ENCODE data around the gene PNPLA3. TPM values are rescaled to one million over a fixed set of nuclear protein-coding genes. Genes with fewer than 3 reads are reported as not detected.

The PNPLA3 gene
- total RNA-seq, 2 experiments from 2014 or later, result 0.58 to 0.70 TPM

GRCh38 chr22:43917521-43917920 lies 6.1 kb upstream of the PNPLA3 start:
- DNase-seq (no peak), ATAC-seq (no peak)
- Mint-ChIP-seq H3K36me3 (ENCODE audit: low read depth) (no peaks in the 10 kb centered on the region), H3K4me1 (ENCODE audit: low read depth) (no peaks in the 10 kb centered on the region), H3K27ac (no peak overlapping the region), H3K4me3 (no peak overlapping the region), H3K27me3 (peaks cover 23% of the 10 kb centered on the region), H3K9me3 (no peaks in the 10 kb centered on the region)
- intact Hi-C loops (cut with micrococcal nuclease), result no loop called here
- ChIA-PET POLR2A (no interaction called here), CTCF (interaction anchor here (1.7 kb wide), 1 partner anchor 29 kb away, joined by 4 read pairs; no protein-coding TSS in a partner anchor)
- TF ChIP-seq CTCF (IDR thresholded peaks at IDR 0.05), result no peak

GRCh38 chr22:43919106-43919973 lies 4.3 kb upstream of the PNPLA3 start:
- Mint-ChIP-seq H3K36me3 (ENCODE audit: low read depth) (no peaks in the 10 kb centered on the region), H3K4me1 (ENCODE audit: low read depth) (peaks cover 4% of the 10 kb centered on the region), H3K27me3 (peaks cover 23% of the 10 kb centered on the region), H3K4me3 (no peak overlapping the region), H3K27ac (no peak overlapping the region), H3K9me3 (no peaks in the 10 kb centered on the region)
- ATAC-seq (no peak), DNase-seq (no peak)
- ChIA-PET CTCF (interaction anchor here (0.9 to 1.1 kb wide), 2 partner anchors 27 to 36 kb away, joined by 3 to 4 read pairs; no protein-coding TSS in a partner anchor), POLR2A (no interaction called here)
- intact Hi-C loops (cut with micrococcal nuclease), result no loop called here
- no peak for TF ChIP-seq CTCF (IDR thresholded peaks at IDR 0.05)

GRCh38 chr22:43921370-43921769 lies 2.2 kb upstream of the PNPLA3 start:
- no peak overlapping the region for H3K27ac Mint-ChIP-seq
- H3K9me3 Mint-ChIP-seq, result no peaks in the 10 kb centered on the region
- peaks cover 4% of the 10 kb centered on the region for H3K4me1 Mint-ChIP-seq (ENCODE audit: low read depth)
- ATAC-seq, result no peak
- POLR2A ChIA-PET, result no interaction called here
- H3K27me3 Mint-ChIP-seq, result peaks cover 25% of the 10 kb centered on the region
- no peak for TF ChIP-seq CTCF (IDR thresholded peaks at IDR 0.05)
- no peak for DNase-seq
- no peaks in the 10 kb centered on the region for H3K36me3 Mint-ChIP-seq (ENCODE audit: low read depth)
- intact Hi-C loops (cut with micrococcal nuclease), result no loop called here
- H3K4me3 Mint-ChIP-seq, result no peak overlapping the region
- CTCF ChIA-PET, result interaction anchor here (1.2 kb wide), 1 partner anchor 18 kb away, joined by 3 read pairs; no protein-coding TSS in a partner anchor

DNA sequence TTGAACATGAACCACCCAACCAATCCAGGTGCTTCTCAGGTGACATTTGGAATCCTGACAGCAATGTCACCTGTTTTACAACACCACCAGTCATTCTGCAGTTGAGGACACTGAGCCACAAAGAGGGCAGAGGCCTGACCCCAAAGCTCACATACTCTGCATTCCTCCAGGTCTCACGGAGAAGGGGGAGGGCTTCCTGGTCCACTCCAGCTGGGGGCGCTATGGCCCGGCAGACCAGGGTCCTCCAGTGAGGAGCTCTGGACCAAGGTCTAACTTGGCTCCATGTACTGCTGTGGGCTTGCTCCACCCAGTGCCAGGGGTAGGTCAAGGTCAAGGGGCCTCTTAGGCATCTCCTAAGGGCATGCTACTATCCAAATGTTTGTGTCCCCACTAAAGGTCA lies 1.5 kb upstream of the PNPLA3 start:
- Mint-ChIP-seq H3K4me3 (no peak overlapping the region), H3K4me1 (ENCODE audit: low read depth) (peaks cover 4% of the 10 kb centered on the region), H3K9me3 (no peaks in the 10 kb centered on the region), H3K27me3 (peaks cover 22% of the 10 kb centered on the region), H3K36me3 (ENCODE audit: low read depth) (no peaks in the 10 kb centered on the region), H3K27ac (no peak overlapping the region)
- DNase-seq (no peak), ATAC-seq (no peak)
- intact Hi-C loops (cut with micrococcal nuclease), result no loop called here
- TF ChIP-seq CTCF (IDR thresholded peaks at IDR 0.05), result no peak
- ChIA-PET POLR2A (no interaction called here), CTCF (interaction anchor here (1.2 kb wide), 2 partner anchors 17 to 23 kb away, joined by 3 to 5 read pairs; no protein-coding TSS in a partner anchor)

GRCh38 chr22:43923191-43923590 lies 414 bp upstream of the PNPLA3 start:
- Mint-ChIP-seq H3K27ac (peak overlapping the region; percentile 53), H3K4me1 (ENCODE audit: low read depth) (peaks cover 4% of the 10 kb centered on the region), H3K36me3 (ENCODE audit: low read depth) (no peaks in the 10 kb centered on the region), H3K4me3 (peak overlapping the region; percentile 62), H3K27me3 (peaks cover 15% of the 10 kb centered on the region), H3K9me3 (no peaks in the 10 kb centered on the region)
- intact Hi-C loops (cut with micrococcal nuclease), result no loop called here
- ChIA-PET CTCF (interaction anchor here (1.5 kb wide), 1 partner anchor 40 kb away, joined by 3 read pairs; no protein-coding TSS in a partner anchor), POLR2A (no interaction called here)
- ATAC-seq (peak; percentile 24), DNase-seq (peak; percentile 27)
- TF ChIP-seq CTCF (IDR thresholded peaks at IDR 0.05), result no peak
